Measurements from ENCODE around the gene EHF.

- TF ChIP-seq POLR2A (IDR thresholded peaks at IDR 0.05): no peak
- no peak for TF ChIP-seq CTCF (IDR thresholded peaks at IDR 0.05)
Observed at GRCh38 chr11:34619062-34619516, 1.8 kb upstream of the EHF start.

All from thyroid gland (tissue), 4 donors.